Nephron progenitor cell (in vitro differentiated cells): Measurements from ENCODE around the gene RNF113B.

ENCODE experiments used
- DNase-seq: peaks from one replicate; pipeline ENCODE4 v3.0.0; 2021
- H3K27ac Mint-ChIP-seq: 2 replicates; pipeline ENCODE4 v1.8.0; 2021; ENCODE audit warnings: mild to moderate bottlenecking, moderate library complexity, mixed read lengths
- H3K27me3 Mint-ChIP-seq: 2 replicates; pipeline ENCODE4 v1.8.0; 2021; ENCODE audit warnings: mild to moderate bottlenecking, low read depth, mixed read lengths; ENCODE audit not compliant: poor library complexity
- H3K36me3 Mint-ChIP-seq: 2 replicates; pipeline ENCODE4 v1.8.0; 2021; ENCODE audit warnings: low read depth, mixed read lengths
- H3K4me1 Mint-ChIP-seq: 2 replicates; pipeline ENCODE4 v1.8.0; 2021; ENCODE audit warnings: mixed read lengths
- H3K4me3 Mint-ChIP-seq: 2 replicates; pipeline ENCODE4 v1.8.0; 2021; ENCODE audit warnings: mild to moderate bottlenecking, moderate library complexity, mixed read lengths
- H3K9me3 Mint-ChIP-seq: 2 replicates; pipeline ENCODE4 v1.8.0; 2021; ENCODE audit warnings: mild to moderate bottlenecking, moderate library complexity, mixed read lengths
- CTCF ChIP-seq: fragments of 200-600 bp; sonication (generic); IDR thresholded peaks from 2 replicates; pipeline ENCODE4 v1.5.0; 2021; ENCODE audit warnings: antibody characterized with exemption

The RNF113B gene

GRCh38 chr13:98158172-98158899 lies 18.7 kb downstream of the RNF113B start:
- Mint-ChIP-seq H3K4me3 (no peak overlapping the region), H3K27me3 (peaks cover 2% of the 10 kb centered on the region), H3K9me3 (peaks cover 16% of the 10 kb centered on the region), H3K36me3 (peaks cover 57% of the 10 kb centered on the region), H3K4me1 (peaks cover 40% of the 10 kb centered on the region), H3K27ac (peak overlapping the region; percentile 59)
- no peak for TF ChIP-seq CTCF
- DNase-seq, result no peak

- no peak for DNase-seq
- Mint-ChIP-seq H3K4me1 (peaks cover 40% of the 10 kb centered on the region), H3K4me3 (peak overlapping the region; percentile 12), H3K36me3 (peaks cover 56% of the 10 kb centered on the region), H3K27me3 (no peaks in the 10 kb centered on the region), H3K9me3 (peaks cover 12% of the 10 kb centered on the region), H3K27ac (peak overlapping the region; percentile 63)
- TF ChIP-seq CTCF, result no peak
These were observed 19.5 kb downstream of the RNF113B start for GRCh38 chr13:98157609-98158008.

- no peak for DNase-seq
- H3K27ac Mint-ChIP-seq, result peak overlapping the region; percentile 63
These were observed 19.9 kb downstream of the RNF113B start for GRCh38 chr13:98157188-98157587.

GRCh38 chr13:98156259-98156658 lies 20.8 kb downstream of the RNF113B start:
- Mint-ChIP-seq H3K27ac (no peak overlapping the region), H3K9me3 (peaks cover 3% of the 10 kb centered on the region), H3K4me3 (no peak overlapping the region), H3K4me1 (peaks cover 38% of the 10 kb centered on the region), H3K36me3 (peaks cover 55% of the 10 kb centered on the region), H3K27me3 (no peaks in the 10 kb centered on the region)
- no peak for TF ChIP-seq CTCF
- DNase-seq, result no peak

More at GRCh38 chr13:98157188-98157587, 19.9 kb downstream of the RNF113B start:
- peaks cover 56% of the 10 kb centered on the region for H3K36me3 Mint-ChIP-seq
- H3K4me1 Mint-ChIP-seq, result peaks cover 40% of the 10 kb centered on the region
- peaks cover 9% of the 10 kb centered on the region for H3K9me3 Mint-ChIP-seq
- peak overlapping the region; percentile 12 for H3K4me3 Mint-ChIP-seq
- no peaks in the 10 kb centered on the region for H3K27me3 Mint-ChIP-seq
- no peak for TF ChIP-seq CTCF

GRCh38 chr13:98155475-98156109 lies 21.5 kb downstream of the RNF113B start:
- H3K27me3 Mint-ChIP-seq, result no peaks in the 10 kb centered on the region
- no peak overlapping the region for H3K27ac Mint-ChIP-seq

More at GRCh38 chr13:98155475-98156109, 21.5 kb downstream of the RNF113B start:
- Mint-ChIP-seq H3K36me3 (peaks cover 53% of the 10 kb centered on the region), H3K9me3 (no peaks in the 10 kb centered on the region), H3K4me1 (peaks cover 41% of the 10 kb centered on the region), H3K4me3 (no peak overlapping the region)
- no peak for TF ChIP-seq CTCF
- no peak for DNase-seq
